ENCODE measurements around the gene SACM1L.

GRCh38 chr3:45748068-45748467 lies 58.9 kb downstream of the SACM1L start:
- no peak for TF ChIP-seq POLR2A (IDR thresholded peaks at IDR 0.05)
- TF ChIP-seq CTCF (IDR thresholded peaks at IDR 0.05): no peak
